GM21723 (cell line): ENCODE data around the gene ALG3.

ENCODE experiments used
- ATAC-seq: cut with Tn5 transposase; IDR thresholded peaks from one replicate; pipeline ENCODE4 v1.9.1; 2021; ENCODE audit warnings: mild to moderate bottlenecking, moderate library complexity; ENCODE audit not compliant: unreplicated experiment

The ALG3 gene

DNA sequence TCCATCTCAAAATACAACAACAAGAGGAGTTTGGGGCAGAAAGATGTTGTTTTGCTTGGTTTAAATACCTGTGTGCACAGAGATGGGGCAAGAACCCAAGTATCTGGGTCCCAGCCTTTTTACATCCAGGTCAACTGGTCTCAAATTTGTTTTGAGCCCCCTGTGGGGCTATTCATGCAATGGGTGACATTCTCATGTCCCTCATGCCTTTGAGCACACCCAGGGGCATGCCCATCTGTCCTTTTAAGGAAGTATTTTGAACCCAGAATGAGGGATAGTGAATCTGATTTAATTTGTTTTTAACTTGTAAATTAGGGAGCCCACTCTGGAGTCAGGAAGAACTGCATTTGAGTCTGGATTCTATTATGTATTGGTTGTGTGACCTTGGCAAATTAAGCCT, 47.9 kb downstream of the ALG3 start:
- ATAC-seq = no peak

DNA sequence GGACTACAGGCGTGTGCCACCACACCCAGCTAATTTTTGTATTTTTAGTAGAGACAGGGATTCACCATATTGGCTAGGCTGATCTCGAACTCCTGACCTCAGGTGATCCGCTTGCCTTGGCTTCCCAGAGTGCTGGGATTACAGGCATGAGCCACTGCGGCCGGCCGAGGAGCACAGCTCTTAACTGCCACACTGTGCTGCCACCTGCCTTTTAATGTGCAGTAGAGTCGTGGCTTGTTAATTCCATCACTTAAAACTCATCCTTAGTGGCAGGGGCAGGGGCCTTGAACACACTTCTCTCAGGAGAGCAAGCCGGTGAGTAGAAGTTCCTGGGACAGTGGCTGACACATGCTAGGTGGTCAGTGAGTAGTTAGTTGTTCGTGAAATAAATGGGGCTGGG, 50.3 kb downstream of the ALG3 start:
- ATAC-seq = no peak

DNA sequence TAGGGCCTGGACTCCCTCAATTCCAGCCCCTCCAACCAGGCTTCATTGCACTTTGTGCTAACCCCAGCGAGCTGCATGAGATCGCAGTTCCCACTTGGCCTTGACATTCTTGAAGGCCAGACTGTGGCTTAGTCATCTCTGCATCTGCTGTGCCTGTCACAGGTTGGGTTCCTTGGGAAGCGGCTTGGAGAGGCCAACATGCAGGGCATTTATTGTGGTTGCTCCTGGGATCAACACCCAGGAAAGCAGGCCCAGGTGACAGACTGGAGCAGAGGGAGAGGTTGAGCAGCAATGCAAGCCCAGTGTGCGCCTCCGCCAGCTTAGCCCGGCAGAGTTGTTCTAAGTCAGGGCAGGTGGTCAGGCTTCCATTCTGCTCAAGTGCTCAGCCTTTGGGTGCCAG, 52.2 kb downstream of the ALG3 start:
- ATAC-seq = no peak

DNA sequence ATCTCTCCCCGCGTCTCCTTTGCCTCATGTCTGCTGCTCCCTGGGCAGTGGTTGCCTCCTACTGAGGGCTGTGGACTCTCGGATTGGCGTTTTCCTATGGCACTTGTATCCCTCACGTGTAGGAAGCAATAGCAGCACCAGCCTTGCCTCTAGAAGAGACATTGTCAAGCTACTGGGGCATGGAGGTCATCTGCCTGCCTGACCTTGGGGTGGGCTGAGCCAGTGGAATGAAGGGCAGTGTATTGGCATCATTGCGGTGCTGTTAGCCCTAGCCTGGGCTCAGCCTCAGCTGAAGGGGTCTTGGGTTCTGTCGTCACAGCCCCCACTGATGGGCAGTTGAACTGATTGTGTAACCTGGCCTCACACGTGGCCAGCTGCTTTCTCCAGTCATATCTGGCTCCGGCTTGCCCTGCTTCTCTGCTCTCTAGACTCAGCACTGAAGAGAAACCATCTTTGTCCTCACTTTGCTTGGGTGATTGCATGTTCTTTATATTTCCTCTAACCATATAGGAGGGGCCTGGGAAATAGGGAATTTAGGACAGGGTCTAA, 54.7 kb downstream of the ALG3 start:
- no peak for ATAC-seq

DNA sequence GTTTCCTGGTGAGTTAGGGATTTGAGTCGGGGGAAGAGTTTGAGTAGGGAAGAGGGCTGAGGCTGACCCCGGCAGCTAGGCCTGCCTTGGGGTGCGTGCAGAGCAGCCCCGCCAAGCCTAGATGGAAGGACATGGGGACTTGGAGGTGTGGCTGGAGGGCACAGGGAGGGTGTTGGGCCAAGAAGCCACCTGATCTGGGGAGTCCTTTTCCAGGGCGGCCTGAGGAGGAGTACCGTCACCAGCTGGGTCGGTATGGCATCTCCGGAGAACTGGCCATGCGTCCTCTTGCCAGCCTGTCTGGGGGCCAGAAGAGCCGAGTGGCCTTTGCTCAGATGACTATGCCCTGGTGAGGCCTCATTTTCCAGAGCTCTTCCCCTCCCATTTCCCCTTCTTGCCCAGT, 55.9 kb downstream of the ALG3 start:
- no peak for ATAC-seq
